ENCODE results near the gene LRATD1. TPM values are rescaled to one million over a fixed set of nuclear protein-coding genes. Genes with fewer than 3 reads are reported as not detected.

Gene LRATD1, protein sequence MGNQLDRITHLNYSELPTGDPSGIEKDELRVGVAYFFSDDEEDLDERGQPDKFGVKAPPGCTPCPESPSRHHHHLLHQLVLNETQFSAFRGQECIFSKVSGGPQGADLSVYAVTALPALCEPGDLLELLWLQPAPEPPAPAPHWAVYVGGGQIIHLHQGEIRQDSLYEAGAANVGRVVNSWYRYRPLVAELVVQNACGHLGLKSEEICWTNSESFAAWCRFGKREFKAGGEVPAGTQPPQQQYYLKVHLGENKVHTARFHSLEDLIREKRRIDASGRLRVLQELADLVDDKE
- total RNA-seq (2021): not detected in 2 replicates
- not detected for Bru-seq, nascent RNA
- percentile 10 among the genes with signal in this experiment for BruChase-seq, experiment 1, labeled RNA remaining after a 2-hour chase
- BruChase-seq, experiment 2, labeled RNA remaining after a 6-hour chase: not detected
- long read RNA-seq: 0 reads

DNA sequence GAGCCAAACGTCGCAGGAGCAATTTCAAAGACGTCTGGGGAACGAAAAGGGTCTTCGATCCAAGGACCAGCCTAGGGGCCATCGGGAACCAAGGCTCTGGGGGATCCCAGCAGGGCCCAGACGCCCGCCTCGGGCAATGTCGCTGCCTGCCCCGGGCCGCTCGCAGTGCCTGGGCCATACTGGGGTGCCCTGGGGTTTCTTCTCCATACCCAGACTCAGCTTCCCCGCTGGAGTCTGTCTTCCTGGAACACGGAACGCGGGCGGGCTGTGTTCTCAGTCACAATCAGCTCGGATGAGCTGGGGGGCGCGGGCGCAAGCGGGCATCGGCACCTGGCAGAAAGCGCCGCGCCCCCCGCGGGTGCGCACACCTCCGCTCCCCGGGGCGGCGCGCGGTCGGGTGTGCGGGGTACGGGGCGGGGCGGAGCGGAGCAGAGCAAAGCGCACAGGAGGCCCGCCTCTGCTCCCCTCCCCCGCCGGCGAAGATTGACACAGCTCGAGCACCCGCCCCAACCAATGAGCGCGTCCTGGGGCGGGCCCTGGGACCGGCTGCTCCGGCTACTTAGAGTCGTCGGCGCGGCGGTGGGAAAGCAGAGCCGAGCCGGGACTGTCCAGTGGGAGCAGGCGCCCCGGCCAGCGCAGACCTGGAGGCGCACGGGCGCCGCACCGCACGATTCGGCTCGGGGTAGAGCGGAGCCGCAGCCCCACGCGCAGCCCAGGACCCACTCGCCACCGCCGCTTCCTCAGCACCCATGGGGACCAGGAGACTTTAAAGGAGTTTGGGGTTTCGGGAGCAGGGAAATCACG lies at the start of gene LRATD1:
TSS of gene LRATD1 (plus strand) at position 585 of the 804 bp plus-strand sequence. CDS start 1,263 bp downstream, outside the sequence.
- ChIA-PET CTCF (no interaction called here), POLR2A (ENCODE audit: low non-redundant PET) (no interaction called here)
- BruUV-seq (replicated peaks): no TSS peak
- TF ChIP-seq, protein P1, sequence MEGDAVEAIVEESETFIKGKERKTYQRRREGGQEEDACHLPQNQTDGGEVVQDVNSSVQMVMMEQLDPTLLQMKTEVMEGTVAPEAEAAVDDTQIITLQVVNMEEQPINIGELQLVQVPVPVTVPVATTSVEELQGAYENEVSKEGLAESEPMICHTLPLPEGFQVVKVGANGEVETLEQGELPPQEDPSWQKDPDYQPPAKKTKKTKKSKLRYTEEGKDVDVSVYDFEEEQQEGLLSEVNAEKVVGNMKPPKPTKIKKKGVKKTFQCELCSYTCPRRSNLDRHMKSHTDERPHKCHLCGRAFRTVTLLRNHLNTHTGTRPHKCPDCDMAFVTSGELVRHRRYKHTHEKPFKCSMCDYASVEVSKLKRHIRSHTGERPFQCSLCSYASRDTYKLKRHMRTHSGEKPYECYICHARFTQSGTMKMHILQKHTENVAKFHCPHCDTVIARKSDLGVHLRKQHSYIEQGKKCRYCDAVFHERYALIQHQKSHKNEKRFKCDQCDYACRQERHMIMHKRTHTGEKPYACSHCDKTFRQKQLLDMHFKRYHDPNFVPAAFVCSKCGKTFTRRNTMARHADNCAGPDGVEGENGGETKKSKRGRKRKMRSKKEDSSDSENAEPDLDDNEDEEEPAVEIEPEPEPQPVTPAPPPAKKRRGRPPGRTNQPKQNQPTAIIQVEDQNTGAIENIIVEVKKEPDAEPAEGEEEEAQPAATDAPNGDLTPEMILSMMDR (conservative IDR thresholded peaks at IDR 0.05; ENCODE audit: low read depth, low read length): no peak
- TF ChIP-seq EZH2 (IDR thresholded peaks at IDR 0.05; ENCODE audit: borderline replicate concordance, low read depth, low read length, poor library complexity, severe bottlenecking): peak; percentile 41
- Histone ChIP-seq H3K27me3 (replicated peaks; ENCODE audit: insufficient read depth, low read depth, low read length, poor library complexity) (peaks cover 92% of the 10 kb centered on the region), H3K4me3 (ENCODE audit: low read depth, low read length, poor library complexity, severe bottlenecking) (peak within 1 kb of the TSS; percentile 24), H3K4me1 (ENCODE audit: insufficient read depth, low read length, poor library complexity, severe bottlenecking) (no peaks in the 10 kb centered on the region), H3K9me3 (ENCODE audit: low read depth, low read length, poor library complexity, severe bottlenecking) (no peaks in the 10 kb centered on the region), H3K36me3 (ENCODE audit: insufficient read depth, low read length, poor library complexity, severe bottlenecking) (no peaks in the 10 kb centered on the region), H3K27ac (ENCODE audit: low read depth, low read length, poor library complexity, severe bottlenecking) (no peak within 1 kb of the TSS)
- peak; percentile 68 for DNase-seq (ENCODE audit: low spot score)
- intact Hi-C loops (cut with micrococcal nuclease; ENCODE audit: unreplicated experiment): loop anchor here (5.0 kb wide), 1 partner anchor 875 kb away; no protein-coding TSS in a partner anchor

DNA sequence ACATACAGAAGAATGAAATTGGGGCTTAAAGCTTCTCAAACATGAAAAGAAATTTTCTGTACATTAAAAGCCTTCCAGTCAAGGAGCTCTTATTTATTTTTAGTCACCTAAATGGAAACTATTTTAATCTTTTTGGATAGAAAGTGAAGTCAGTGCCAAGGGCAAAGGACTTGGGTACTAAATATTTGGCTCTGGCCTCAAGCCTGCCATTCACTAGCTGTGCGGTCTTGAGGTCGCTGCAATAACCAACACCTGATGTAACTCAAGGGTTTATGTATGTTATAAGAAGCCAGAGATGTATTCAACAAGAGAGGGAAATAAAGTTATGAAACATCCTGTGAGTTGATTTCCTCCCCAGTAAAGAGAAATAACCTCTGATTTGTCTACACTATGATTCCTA lies 49.5 kb upstream of the LRATD1 start:
- no peak for TF ChIP-seq EZH2 (IDR thresholded peaks at IDR 0.05; ENCODE audit: borderline replicate concordance, low read depth, low read length, poor library complexity, severe bottlenecking)
- TF ChIP-seq, protein P1 (conservative IDR thresholded peaks at IDR 0.05; ENCODE audit: low read depth, low read length): no peak
- intact Hi-C loops (cut with micrococcal nuclease; ENCODE audit: unreplicated experiment): no loop called here

DNA sequence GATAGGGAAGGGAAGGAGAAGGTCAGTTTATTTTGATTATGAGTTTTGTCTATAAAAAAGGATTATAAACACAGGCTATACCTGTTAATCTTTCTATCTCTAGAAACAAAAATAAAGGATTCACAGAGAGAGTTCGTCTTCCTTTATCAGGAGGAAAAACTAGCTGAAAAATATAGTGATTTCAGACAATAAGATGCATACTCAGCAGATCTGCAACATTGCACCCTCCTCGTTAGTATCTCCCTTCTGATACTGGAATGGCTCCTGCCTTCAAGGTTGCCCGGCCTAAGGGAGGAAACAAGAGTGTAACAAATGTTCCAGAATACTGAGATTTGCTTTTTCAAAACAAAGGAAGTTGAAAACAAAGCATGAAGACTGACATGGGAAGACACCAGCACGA lies 48.7 kb upstream of the LRATD1 start:
- POLR2A ChIA-PET (ENCODE audit: low non-redundant PET): no interaction called here
- TF ChIP-seq, protein P1 (conservative IDR thresholded peaks at IDR 0.05; ENCODE audit: low read depth, low read length): no peak
- TF ChIP-seq EZH2 (IDR thresholded peaks at IDR 0.05; ENCODE audit: borderline replicate concordance, low read depth, low read length, poor library complexity, severe bottlenecking): no peak
- no peak for DNase-seq (ENCODE audit: low spot score)
- no peaks in the 10 kb centered on the region for H3K36me3 ChIP-seq (ENCODE audit: insufficient read depth, low read length, poor library complexity, severe bottlenecking)
- no peak overlapping the region for H3K27ac ChIP-seq (ENCODE audit: low read depth, low read length, poor library complexity, severe bottlenecking)
- peaks cover 23% of the 10 kb centered on the region for H3K27me3 ChIP-seq (replicated peaks; ENCODE audit: insufficient read depth, low read depth, low read length, poor library complexity)
- intact Hi-C loops (cut with micrococcal nuclease; ENCODE audit: unreplicated experiment): no loop called here
- BruUV-seq (replicated peaks): no TSS peak
- H3K9me3 ChIP-seq (ENCODE audit: low read depth, low read length, poor library complexity, severe bottlenecking): no peaks in the 10 kb centered on the region
- no peak overlapping the region for H3K4me3 ChIP-seq (ENCODE audit: low read depth, low read length, poor library complexity, severe bottlenecking)
- H3K4me1 ChIP-seq (ENCODE audit: insufficient read depth, low read length, poor library complexity, severe bottlenecking): no peaks in the 10 kb centered on the region
- CTCF ChIA-PET: no interaction called here

More for the DNA sequence above, 49.5 kb upstream of the LRATD1 start:
- no peaks in the 10 kb centered on the region for H3K4me1 ChIP-seq (ENCODE audit: insufficient read depth, low read length, poor library complexity, severe bottlenecking)
- CTCF ChIA-PET: no interaction called here
- POLR2A ChIA-PET (ENCODE audit: low non-redundant PET): no interaction called here
- H3K36me3 ChIP-seq (ENCODE audit: insufficient read depth, low read length, poor library complexity, severe bottlenecking): no peaks in the 10 kb centered on the region
- no peak for DNase-seq (ENCODE audit: low spot score)
- no TSS peak for BruUV-seq (replicated peaks)
- no peaks in the 10 kb centered on the region for H3K9me3 ChIP-seq (ENCODE audit: low read depth, low read length, poor library complexity, severe bottlenecking)
- H3K27ac ChIP-seq (ENCODE audit: low read depth, low read length, poor library complexity, severe bottlenecking): no peak overlapping the region
- no peak overlapping the region for H3K4me3 ChIP-seq (ENCODE audit: low read depth, low read length, poor library complexity, severe bottlenecking)
- H3K27me3 ChIP-seq (replicated peaks; ENCODE audit: insufficient read depth, low read depth, low read length, poor library complexity): peaks cover 18% of the 10 kb centered on the region

Data from A673 (cell line).